ENCODE results near the gene FKBP7.

Gene FKBP7

GRCh38 chr2:178428396-178428806 is 50.0 kb downstream of the FKBP7 start (continued):
- TF ChIP-seq TSHZ2 (CRISPR knock-in tag; IDR thresholded peaks at IDR 0.05): no peak
- no peak for TF ChIP-seq ISL1 (CRISPR knock-in tag; IDR thresholded peaks at IDR 0.05)
- TF ChIP-seq OSR1 (CRISPR knock-in tag; IDR thresholded peaks at IDR 0.05): no peak
- TF ChIP-seq ZNF70 (CRISPR knock-in tag; IDR thresholded peaks at IDR 0.05): no peak
- TF ChIP-seq ZNF565 (CRISPR knock-in tag; conservative IDR thresholded peaks at IDR 0.05; ENCODE audit: low read depth): no peak
- no peak for TF ChIP-seq ZC3H10 (CRISPR knock-in tag; IDR thresholded peaks at IDR 0.05)
- TF ChIP-seq POU6F1 (CRISPR knock-in tag; IDR thresholded peaks at IDR 0.05; ENCODE audit: borderline replicate concordance, low read depth): no peak
- no peak for TF ChIP-seq ZFP30 (CRISPR knock-in tag; IDR thresholded peaks at IDR 0.05)
- no peak for TF ChIP-seq ZFP3 (CRISPR knock-in tag; IDR thresholded peaks at IDR 0.05)
- no peak for TF ChIP-seq TOX (CRISPR knock-in tag; IDR thresholded peaks at IDR 0.05; ENCODE audit: borderline replicate concordance)
- no peak for TF ChIP-seq PATZ1 (CRISPR knock-in tag; IDR thresholded peaks at IDR 0.05; ENCODE audit: borderline replicate concordance)

GRCh38 chr2:178427458-178427857 is 50.9 kb downstream of the FKBP7 start:
- no peak for ATAC-seq
- TF ChIP-seq TSHZ2 (CRISPR knock-in tag; IDR thresholded peaks at IDR 0.05): no peak
- no peak for TF ChIP-seq CSDC2 (CRISPR knock-in tag; IDR thresholded peaks at IDR 0.05)
- TF ChIP-seq ZFP3 (CRISPR knock-in tag; IDR thresholded peaks at IDR 0.05): no peak
- TF ChIP-seq SNAI2 (CRISPR knock-in tag; IDR thresholded peaks at IDR 0.05): no peak
- TF ChIP-seq RARB (CRISPR knock-in tag; IDR thresholded peaks at IDR 0.05): no peak
- no peak for TF ChIP-seq ARNTL (CRISPR knock-in tag; IDR thresholded peaks at IDR 0.05; ENCODE audit: borderline replicate concordance, low read depth)
- TF ChIP-seq OSR1 (CRISPR knock-in tag; IDR thresholded peaks at IDR 0.05): no peak
- no peak for TF ChIP-seq ZNF70 (CRISPR knock-in tag; IDR thresholded peaks at IDR 0.05)
- no peak for TF ChIP-seq ZFP30 (CRISPR knock-in tag; IDR thresholded peaks at IDR 0.05)
- TF ChIP-seq TOX (CRISPR knock-in tag; IDR thresholded peaks at IDR 0.05; ENCODE audit: borderline replicate concordance): no peak
- TF ChIP-seq ISL1 (CRISPR knock-in tag; IDR thresholded peaks at IDR 0.05): no peak
- no peak for TF ChIP-seq CSRNP3 (CRISPR knock-in tag; IDR thresholded peaks at IDR 0.05)
- no peak for TF ChIP-seq CREB5 (CRISPR knock-in tag; IDR thresholded peaks at IDR 0.05; ENCODE audit: low read depth)
- no peak for TF ChIP-seq ZNF8 (CRISPR knock-in tag; IDR thresholded peaks at IDR 0.05)
- TF ChIP-seq GLIS3 (CRISPR knock-in tag; IDR thresholded peaks at IDR 0.05): no peak
- no peak for TF ChIP-seq PATZ1 (CRISPR knock-in tag; IDR thresholded peaks at IDR 0.05; ENCODE audit: borderline replicate concordance)

Measured in SK-N-SH treated with all-trans-retinoic acid at 6 μM for 48 hours (cell line).